GF-D8 (cell line): ENCODE results near the gene RNASEH1.

Experiments
- DNase-seq: peaks from one replicate; lab custom pipeline; 2025; lab: John Stamatoyannopoulos, UW

The RNASEH1 gene, protein sequence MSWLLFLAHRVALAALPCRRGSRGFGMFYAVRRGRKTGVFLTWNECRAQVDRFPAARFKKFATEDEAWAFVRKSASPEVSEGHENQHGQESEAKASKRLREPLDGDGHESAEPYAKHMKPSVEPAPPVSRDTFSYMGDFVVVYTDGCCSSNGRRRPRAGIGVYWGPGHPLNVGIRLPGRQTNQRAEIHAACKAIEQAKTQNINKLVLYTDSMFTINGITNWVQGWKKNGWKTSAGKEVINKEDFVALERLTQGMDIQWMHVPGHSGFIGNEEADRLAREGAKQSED

DNA sequence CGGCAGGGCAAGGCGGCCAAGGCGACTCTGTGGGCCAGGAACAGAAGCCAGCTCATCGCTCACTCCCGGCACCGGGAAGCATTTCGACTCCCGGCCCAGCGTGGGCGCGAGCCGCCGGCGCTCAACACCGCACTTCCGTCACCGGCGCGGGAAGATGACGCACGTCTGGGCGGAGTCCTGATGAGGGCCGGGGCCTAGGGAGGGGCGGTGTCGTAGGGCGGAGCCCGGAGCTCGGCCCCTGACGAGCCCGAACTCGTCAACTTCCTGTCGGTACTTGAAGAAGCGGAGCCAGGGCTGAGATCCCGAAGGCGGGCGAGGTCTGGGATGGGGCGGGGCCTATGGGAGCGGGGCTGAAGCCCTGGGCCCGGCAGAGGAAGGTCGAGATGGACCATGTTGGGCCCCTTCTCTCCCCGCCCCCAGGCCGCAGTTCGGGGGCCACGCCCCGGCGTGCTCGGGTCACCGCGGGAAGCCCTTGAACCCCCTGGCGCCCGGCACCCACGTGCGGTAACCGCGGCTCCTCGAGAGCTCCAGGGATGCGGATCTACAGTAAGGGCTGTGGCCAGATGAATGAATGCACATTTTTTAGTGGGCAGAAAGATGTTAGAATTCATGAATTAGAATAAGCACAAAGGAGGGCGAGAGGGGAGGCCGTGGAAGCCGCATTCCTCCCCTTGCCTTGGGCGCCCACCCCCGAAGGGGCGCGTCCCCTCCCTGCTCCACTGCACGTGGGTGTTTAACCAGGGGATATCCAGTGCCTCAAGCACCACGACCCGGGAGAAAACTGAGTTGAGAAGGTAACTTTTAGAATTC is at the start of gene RNASEH1:
Gene RNASEH1, minus strand, starts transcription at position 129 of the 810 bp plus-strand sequence. Its CDS starts 73 bp downstream, at position 56.
- peak; percentile 96 for DNase-seq

DNA sequence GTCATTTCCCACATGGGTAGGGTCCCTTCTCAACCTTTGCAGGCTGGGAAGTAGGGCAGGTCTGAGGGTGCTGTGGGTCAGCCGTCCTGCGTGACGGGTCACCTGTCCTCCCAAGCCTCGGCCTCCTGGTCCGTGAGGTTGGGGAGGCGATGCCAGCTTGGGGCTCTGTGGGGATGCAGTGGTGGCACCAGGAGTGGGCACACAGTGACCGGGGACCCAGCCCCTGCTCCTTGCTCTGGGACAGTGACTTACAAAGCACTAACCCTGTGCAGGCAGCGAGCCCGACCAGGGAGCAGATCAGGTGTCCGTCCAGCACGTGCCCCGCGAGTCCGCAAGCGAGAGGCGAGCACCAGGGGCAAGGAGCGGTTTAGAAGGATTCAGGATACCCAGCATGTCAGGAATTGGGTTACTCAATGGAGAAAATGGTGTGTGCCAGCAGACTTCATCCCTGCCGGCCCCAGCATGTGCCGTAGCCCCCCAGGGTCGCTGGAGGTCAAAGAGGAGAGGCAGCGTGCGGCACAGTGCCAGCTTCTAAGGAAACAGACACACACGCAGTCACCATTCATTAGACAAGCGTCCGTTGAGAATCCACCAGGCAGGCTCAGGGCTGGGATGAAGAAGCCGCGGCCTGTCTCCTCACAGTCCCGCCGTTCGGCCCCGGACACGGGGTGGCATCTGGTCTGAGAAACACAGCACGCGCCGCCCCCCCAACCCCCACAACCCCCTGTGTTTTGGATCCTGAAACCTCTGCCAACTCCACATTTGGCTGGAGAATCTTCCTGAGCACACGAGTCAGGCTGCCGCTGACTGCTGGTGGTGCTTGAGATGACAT is 48.5 kb upstream of the RNASEH1 start:
- DNase-seq = no peak

DNA sequence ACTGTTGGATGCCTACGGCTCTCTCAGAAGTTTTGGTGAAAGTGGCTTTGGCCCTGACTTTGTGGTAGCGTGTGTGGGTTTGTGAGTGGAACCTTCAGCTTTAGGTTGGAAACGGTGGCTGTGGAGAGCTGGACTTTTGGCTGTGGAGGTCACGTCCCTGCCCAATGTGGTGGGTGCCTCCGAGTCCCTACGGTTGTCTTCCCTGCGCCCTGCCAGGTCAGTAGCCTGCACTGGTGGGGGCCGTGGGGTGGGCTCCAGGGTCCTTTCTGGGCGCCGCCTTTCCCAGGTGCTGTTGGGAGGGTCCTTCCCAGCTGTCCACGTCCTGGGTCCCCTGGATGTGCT is 47.9 kb upstream of the RNASEH1 start:
- no peak for DNase-seq

DNA sequence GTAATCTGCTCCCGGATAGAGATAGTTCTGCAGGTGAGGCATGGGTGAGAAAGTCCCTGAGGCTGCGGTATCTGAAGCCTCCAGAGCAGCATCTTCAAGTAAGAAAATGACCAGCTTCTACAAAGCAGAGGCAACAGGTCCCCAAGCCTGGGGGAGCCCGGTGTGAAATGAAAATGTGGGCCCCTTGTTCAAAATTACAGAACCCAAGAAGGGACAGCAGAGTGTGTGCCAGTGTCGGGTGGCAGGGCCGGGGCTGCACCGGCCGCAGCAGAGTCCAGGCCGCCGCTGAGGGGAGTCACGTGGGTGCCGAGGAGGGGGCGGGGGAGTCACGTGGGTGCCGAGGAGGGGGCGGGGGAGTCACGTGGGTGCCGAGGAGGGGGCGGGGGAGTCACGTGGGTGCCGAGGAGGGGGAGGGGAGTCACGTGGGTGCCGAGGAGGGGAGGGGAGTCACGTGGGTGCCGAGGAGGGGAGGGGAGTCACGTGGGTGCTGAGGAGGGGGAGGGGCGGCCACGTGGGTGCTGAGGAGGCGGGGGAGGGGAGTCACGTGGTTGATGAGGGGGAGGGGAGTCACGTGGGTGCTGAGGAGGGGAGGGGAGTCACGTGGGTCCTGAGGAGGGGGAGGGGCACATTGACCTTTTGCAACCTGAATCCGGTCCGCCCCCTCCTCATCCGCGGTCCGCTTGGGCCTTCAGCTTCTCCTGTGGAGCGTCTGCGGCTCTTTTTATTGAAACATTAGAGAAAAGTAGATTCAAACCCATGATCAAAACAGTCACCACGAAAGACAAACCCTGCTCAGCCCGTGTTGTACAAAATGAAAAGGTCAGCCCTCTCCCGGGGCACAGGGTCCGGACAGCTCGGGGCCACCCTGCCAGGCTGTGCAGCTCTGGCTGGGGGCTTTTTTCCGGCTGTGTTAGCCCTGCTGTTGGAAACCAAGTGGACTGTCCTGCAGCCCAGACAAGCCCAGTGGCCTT is 47.1 kb upstream of the RNASEH1 start:
- DNase-seq = peak; percentile 32

DNA sequence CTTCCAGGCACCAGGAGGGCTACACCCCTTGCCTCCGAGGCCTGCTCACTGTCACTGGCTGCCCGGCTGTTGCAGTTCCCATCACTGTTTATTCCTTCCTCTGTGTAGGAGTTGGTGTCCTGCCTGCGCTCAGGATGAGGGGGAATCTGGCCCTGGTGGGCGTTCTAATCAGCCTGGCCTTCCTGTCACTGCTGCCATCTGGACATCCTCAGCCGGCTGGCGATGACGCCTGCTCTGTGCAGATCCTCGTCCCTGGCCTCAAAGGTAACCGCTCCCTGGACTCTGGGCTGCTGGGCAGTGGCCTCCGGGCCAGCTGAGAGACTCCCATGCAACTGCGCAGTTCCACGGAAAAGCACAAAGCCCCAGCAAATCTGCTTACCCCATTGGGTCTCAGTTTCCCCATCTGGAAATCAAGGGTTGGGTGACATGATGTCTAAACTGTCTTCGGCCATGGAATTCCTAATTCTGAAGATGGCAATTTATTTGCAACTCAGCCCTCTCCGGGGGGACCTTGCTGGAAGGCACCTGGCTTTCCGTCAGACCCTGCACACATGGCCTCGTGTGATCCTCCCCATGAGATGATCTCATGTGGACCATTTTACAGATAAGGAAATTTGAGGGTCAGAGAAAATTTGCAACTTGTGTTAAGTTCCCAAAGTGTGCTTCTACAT is 46.2 kb upstream of the RNASEH1 start:
- DNase-seq = no peak

DNA sequence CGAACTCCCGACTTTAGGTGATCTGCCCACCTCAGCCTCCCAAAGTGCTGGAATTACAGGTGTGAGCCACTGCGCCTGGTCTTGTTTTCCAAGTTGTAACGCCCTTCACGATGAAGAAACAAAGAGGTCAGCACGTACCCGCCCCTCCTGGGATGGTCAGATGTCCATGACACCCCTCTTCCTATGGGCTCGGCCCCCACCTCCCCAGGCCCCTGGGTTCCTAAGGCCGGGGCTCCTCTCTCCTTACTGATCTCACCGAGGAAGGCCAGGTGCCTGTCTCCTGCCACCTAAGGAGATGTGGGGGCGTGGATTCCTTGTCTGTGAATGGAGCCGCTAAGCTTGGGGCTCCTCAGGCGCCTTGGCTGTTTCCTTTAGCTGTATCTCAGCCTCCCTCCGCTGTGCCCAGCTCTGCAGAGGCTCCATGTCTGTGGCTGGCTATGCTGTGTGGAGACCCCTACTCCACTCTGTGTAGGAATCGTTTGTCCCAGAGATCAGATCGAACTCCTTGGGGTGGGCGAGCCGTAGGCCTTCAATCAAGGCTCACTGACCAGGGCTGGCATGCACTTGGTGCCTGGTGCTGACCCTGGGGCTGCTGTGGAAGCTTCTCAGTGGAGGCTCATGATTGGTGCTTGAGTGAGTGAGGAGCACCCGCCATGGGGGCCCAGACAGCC is 45.5 kb upstream of the RNASEH1 start:
- DNase-seq = no peak

DNA sequence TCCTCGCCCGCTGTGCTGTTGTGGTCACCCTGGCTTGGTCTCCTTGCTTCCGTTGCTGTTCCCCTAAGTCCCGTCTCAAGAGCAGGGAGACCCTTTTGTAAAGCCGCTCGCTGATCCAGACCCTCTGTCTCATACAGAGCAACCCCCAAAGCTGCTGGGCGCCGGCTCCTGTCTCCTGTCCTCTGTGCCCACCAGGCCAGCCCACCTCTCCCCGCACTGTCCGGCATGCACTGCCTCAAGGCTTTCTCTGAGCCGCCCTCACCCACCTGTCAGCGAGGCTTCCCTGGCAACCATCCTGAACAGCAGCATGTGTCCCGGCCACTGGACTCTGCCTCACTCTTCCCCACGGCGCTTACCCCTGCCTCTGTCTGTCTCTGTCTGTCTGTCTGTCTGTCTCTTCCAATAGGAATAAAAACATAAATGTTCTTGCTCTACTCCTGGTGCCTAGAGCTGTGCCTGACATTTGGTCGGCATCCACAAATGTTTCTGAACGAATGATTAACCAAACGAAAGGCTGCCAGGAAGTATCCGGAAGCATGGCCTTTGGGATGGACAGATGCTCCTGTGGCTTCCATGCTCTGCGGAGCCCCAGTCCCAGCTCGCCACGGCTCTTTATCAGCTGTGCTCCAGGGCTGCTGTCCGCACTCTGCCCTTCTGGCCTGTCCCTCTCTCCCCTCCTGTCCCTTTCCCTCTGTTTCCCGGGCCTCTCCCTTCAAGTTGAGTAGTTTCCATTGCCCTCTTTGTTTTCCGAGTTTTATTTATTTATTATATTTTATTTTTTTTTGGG is 44.6 kb upstream of the RNASEH1 start:
- no peak for DNase-seq

DNA sequence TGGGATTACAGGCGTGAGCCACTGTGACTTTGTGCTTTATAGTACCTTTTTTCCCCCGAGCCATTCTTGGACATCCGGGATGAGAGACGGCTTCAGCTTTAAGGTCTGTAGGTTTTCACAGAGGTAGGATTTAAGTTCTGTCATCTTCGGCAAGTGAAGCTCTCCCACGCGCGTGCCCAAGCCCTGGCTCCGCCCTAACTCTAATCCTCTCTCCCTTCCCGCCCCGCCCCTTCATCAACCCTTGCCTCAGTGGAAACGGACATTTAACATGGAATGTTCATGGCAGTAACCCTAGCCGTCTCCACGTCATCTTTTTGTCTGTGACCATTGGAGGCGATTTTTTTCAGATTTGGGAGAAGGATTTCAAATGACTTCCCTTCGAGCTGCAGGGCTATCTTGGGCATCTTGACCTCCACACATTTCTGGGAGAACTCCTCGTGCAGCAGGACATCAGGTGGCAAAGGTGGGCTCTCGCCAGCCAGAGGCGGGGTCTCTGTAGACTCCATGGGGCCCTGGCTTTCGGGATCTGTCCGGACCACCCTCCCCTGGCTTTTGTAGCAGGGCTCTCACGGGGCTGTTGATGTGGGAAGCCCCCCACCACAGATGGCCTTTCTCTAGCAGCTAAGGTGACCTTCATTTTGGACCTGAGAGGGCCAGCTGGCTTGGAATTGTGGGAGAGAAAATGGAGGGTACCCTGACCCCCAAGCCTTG is 43.6 kb upstream of the RNASEH1 start:
- DNase-seq = no peak

DNA sequence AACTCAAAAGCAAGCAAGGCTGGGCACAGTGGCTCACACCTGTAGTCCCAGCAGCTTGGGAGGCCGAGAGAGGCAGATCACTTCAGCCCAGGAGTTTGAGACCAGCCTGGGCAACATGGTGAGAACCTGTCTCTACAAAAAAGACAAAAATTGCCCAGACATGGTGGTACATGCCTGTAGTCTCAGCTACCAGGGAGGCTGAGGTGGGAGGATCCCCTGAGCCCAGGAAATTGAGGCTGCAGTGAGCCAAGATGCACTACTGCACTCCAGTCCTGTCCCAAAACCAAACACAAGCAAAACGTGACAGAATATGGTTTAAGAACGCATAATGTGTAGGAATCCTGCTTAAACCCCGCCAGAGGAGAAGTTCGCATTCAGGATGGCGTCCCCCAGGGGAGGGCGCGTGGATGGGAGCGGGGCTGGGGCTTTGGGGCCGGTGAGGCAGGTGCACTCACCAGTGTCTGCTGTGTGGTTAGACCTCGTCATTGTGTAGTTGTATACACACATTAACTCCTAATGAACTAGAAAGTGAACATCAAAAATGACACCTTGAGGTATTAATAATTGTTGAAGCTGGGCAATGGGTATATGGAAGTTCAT is 42.2 kb upstream of the RNASEH1 start:
- DNase-seq = no peak

DNA sequence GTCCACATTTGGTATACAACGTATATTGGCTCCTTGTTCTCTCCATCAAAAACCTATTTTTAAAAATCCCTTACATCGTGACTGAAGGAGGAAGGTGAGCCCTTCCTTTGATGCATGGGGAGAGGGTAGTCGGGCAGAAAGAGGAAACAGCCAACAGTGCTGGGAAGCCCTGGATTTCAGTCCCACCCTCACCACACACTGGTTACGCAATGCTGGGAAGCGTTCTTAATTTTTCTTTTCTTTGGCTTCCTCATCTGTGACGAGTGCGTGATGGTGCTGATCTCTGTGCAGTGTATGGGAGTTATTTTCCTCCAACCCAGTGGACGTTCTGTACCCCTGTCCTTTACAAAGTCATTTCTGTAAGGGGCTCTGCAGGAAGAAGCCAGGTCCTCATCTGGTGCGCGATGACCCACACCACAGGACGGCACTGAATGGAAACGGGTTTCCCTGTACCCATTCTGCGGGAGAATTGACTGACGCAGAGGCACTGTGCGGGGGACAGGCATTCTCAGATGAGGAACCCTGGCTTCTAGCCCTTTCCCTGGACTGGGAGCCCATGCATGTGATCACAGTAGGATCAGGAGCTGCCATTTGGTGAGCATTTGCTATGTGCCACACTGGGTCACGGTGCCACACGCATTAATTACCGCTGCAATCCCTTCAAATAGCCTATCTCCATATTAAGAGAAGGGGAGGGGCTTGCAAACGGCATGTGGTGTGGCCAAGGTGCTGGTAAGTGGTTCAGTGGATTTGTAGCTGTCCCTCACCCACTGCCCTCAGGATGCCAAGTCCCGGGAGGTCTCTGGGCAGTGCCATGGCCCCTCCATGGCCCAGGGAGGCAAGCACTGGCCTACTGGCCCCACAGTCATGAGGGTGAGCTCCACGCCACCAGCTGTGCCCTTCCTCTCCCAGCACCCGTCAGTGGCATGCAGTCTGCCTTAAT is 41.0 kb upstream of the RNASEH1 start:
- DNase-seq = no peak

DNA sequence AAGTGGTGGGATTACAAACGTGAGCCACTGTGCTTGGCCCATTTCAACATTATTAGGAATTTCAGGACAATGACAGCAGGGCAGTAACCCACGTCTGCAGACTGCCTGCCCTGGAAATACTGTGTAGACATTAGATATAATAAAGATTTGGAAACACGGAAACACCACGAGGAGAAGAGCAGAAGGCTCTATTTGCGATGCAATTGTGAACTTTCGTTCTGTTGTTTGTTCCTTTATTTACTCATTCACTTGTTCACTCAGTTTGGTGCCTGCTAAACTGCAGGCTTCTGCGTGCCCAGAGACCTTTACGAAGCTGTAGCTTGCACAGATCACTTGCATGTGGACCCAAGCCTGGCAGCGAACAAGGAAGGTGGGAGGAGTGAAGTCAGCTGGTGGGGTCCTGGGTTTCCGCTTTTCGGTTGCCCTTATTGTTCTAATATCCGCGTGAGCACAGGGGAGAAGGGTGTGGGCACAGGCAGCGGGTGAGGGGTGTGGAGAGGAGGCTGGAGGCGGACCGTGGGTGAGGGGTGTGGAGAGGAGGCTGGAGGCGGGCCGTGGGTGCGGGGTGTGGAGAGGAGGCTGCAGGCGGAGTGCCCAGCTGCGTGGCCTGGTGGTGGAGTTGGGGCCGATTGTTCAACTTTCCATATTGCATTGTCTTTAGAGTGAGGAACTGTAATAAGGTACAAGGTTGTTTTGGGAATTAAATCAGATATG is 40.2 kb upstream of the RNASEH1 start:
- DNase-seq = no peak

DNA sequence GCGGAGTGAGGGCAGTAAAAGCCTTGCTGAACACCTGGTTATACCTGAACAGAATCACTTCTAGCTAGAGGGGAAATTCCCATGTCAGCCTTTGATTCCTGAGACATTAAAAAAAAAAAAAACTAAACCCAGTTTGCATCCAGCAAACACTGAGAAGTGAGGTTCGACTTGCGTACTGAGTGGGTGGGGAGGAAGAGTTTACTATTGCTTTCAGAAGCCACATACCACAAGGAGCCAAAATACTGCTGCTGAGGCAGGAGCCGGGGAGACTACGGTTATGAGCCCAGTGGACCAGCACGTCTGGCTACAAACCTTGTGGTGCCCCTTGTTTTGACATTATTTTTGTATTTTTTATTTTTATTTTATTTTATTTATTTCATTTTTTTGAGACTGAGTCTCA is 39.4 kb upstream of the RNASEH1 start:
- no peak for DNase-seq

DNA sequence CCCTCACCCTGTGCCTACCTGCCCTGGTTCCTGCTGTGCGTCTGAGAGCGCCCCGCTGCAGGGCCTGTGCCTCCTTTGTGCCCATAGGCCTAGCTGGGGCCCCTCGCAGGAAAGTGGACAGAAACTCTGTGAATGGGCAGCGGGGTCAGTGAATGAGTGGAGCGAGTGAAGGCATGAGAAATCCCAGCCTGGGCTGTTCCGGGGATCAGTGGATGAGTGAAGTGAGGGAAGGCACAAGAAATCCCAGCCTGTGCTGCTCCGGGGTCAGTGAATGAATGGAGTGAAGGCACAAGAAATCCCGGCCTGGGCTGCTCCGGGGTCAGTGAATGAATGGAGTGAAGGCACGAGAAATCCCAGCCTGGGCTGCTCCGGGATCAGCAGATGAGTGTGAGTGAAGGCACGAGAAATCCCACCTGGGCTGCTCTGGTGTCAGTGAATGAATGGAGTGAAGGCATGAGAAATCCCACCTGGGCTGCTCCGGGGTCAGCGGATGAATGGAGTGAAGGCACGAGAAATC is 38.8 kb upstream of the RNASEH1 start:
- no peak for DNase-seq

DNA sequence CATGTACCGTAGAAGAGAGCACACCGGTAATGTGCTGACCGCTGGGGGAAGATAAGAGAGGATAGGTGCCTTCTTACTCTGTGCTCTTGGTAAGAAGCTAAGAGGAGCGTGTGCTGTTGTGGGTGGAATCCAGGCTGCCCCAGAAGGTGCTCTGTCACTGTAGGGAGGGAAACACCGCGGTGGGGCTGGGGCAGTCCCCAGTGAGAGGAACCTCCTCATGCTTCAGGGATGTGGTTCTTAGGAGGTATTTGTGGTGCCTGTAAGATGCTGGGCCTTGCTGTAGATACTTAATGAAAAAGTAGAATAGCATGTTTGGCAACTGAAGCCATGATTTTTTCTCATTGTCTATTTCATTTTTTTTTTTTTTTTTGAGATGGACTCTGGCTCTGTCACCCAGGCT is 37.9 kb upstream of the RNASEH1 start:
- DNase-seq = no peak

DNA sequence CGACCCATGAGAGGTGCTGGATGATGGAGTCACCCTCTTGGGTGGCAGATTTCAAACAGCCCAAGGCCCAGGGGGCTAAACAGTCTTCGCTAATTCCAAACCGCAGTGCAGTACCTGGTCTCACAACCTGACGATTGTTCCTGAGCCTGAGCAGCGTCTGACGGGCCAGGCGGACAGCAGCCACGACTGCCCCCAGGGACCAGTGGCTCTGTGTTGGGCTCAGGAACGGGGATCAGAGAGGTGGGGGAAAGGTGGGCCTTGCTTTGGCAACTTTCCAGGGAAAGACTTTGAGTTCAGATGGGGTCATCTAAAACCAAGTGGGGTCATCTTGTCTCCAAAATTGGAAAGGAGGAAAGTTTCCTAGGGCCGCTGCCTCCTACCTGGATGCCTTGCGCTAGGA is 37.3 kb upstream of the RNASEH1 start:
- no peak for DNase-seq

DNA sequence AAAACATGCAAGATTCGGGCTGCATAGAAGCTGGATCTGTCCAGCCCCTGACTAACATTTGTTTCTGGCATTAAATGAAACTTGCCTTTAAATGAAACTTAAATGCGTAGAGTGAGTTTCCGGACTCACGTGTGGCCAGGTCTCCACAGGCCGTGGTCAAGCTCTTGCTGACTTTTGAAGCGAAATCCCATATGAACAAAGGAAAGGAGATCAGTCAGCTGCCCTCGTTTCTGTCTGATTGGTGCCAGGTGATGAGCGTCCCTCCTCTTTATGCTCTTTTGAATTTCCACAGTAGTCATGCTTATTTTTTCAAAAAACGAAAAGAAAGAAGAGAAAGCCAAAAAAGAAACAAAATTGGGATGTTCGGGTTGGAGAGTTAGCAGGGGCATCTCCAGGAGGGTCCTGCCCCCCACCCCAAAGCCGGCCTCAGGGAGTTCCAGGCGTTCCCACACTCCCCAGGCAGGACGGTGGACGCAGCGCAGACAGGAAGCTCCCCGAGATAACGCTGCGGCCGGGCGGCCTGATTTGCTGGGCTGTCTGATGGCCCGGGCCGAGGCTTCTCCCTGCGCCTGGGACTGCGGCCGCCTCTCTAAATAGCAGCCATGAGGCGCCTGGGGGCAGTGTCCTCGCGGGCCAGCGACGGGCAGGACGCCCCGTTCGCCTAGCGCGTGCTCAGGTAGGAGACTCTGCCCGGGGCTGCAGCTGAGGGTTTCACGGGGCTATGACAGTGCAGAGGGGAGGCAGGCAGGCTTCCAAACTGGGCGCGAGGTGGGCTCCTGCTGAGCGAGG is 36.6 kb upstream of the RNASEH1 start, which contains the start of gene COLEC11:
Gene COLEC11, plus strand, starts transcription at position 620 of the 789 bp plus-strand sequence. CDS start 9,229 bp downstream, outside the sequence.
- no peak for DNase-seq
